Astrocyte of the cerebellum (primary cell): Measurements from ENCODE around the gene IQGAP3.
A peak's percentile ranks its signal among the peaks of the same experiment; 100 is the strongest.
"Not testable (repeated sequence)": the region's sequence is repeated elsewhere in the genome, so short reads cannot be mapped to it uniquely, and the experiment has no call there.

Experiments
- DNase-seq: peaks from one replicate; pipeline ENCODE4 v3.0.0-alpha.2; 2011; ENCODE audit warnings: low read depth
- H3K4me3 ChIP-seq: 2 replicates; pipeline ENCODE4 v1.5.1; 2011; ENCODE audit warnings: mild to moderate bottlenecking, low read depth, low read length, moderate library complexity
- CTCF ChIP-seq: IDR thresholded peaks from 2 replicates; pipeline ENCODE4 v1.5.1; 2012; ENCODE audit warnings: low read length, low read depth, moderate library complexity, mild to moderate bottlenecking; ENCODE audit errors: missing control alignments
- in situ Hi-C: cut with HindIII; loops from 2 replicates; pipeline ENCODE4 v1.10.0; 2017; ENCODE audit warnings: low sequenced_read_pairs

The IQGAP3 gene

GRCh38 chr1:156571919-156572662 is at the start of gene IQGAP3:
TSS of gene IQGAP3 (minus strand) at chr1:156572565. CDS start at chr1:156572529, 36 bp downstream.
- DNase-seq: peak; percentile 60
- peak within 1 kb of the TSS; percentile 65 for H3K4me3 ChIP-seq
- TF ChIP-seq CTCF: no peak
- in situ Hi-C loops: no loop called here

- in situ Hi-C loops: no loop called here
- DNase-seq: no peak
- no peak overlapping the region for H3K4me3 ChIP-seq
- no peak for TF ChIP-seq CTCF
Observed at GRCh38 chr1:156619582-156619955, 47.2 kb upstream of the IQGAP3 start.

- peak; percentile 52 for TF ChIP-seq CTCF
- no peak within 1 kb of the TSS for H3K4me3 ChIP-seq
- DNase-seq: no peak
- in situ Hi-C loops: no loop called here
Observed at GRCh38 chr1:156618853-156619581, 46.7 kb upstream of the IQGAP3 start, which contains the start of gene HAPLN2. TSS of gene HAPLN2 (plus strand) at chr1:156619415. CDS start at chr1:156623491, 4,076 bp downstream.

GRCh38 chr1:156616463-156616862 is 44.1 kb upstream of the IQGAP3 start:
- no peak overlapping the region for H3K4me3 ChIP-seq
- in situ Hi-C loops: no loop called here
- TF ChIP-seq CTCF: peak; percentile 9
- no peak for DNase-seq

- in situ Hi-C loops: no loop called here
- TF ChIP-seq CTCF: no peak
- H3K4me3 ChIP-seq: no peak overlapping the region
- no peak for DNase-seq
Observed at GRCh38 chr1:156615946-156616345, 43.6 kb upstream of the IQGAP3 start.

- no peak for DNase-seq
- H3K4me3 ChIP-seq: no peak overlapping the region
- no peak for TF ChIP-seq CTCF
- in situ Hi-C loops: no loop called here
Observed at GRCh38 chr1:156612666-156613065, 40.3 kb upstream of the IQGAP3 start.

- H3K4me3 ChIP-seq, DNase-seq, in situ Hi-C loops: not testable (repeated sequence)
Observed at GRCh38 chr1:156610072-156610471, 37.7 kb upstream of the IQGAP3 start.
